B cell (primary cell): ENCODE results near the gene SLC4A4. TPM values are rescaled to one million over a fixed set of nuclear protein-coding genes. Genes with fewer than 3 reads are reported as not detected.

Experiments used
- ATAC-seq: fragments of 200-7000 bp; cut with Tn5 transposase; one replicate; pipeline ENCODE4 v1.10.0; 2021; ENCODE audit warnings: low read depth, mild to moderate bottlenecking, moderate number of reproducible peaks, moderate library complexity
- CTCF ChIA-PET: fragments of 350-600 bp; sonication (Branson Sonifier 250); formaldehyde crosslinking; loops from one replicate; lab custom pipeline; 2021; ENCODE audit warnings: antibody characterized with exemption, inconsistent platforms; lab: Charles Lee
- POLR2A ChIA-PET: fragments of 350-600 bp; sonication (Branson Sonifier 250); formaldehyde crosslinking; loops from one replicate; lab custom pipeline; 2021; ENCODE audit warnings: antibody characterized with exemption; lab: Charles Lee
- DNase-seq: peaks from one replicate; pipeline ENCODE4 v3.0.0; 2013
- H2AFZ ChIP-seq: 2 replicates; pipeline ENCODE4 v1.6.1; 2012; ENCODE audit warnings: mild to moderate bottlenecking, low read depth, low read length; ENCODE audit not compliant: insufficient read depth, poor library complexity, severe bottlenecking
- H3K27ac ChIP-seq, 2 donors: 1 replicate in 1 of 2; 2 replicates in 1 of 2; pipeline ENCODE4 v1.5.1; 2012 to 2013; ENCODE audit warnings: low read length in 2 of 2, mild to moderate bottlenecking in 2 of 2, moderate library complexity in 1 of 2
- H3K27me3 ChIP-seq, 4 experiments: fragments of 200-600 bp in 1 of 4; sonication (generic) in 1 of 4; replicated peaks in 1 of 4; 1 replicate in 2 of 4; 2 replicates in 2 of 4; pipeline versions ENCODE4 v1.6.1 to v1.7.0; 2013 to 2016; ENCODE audit warnings: low read length in 3 of 4, mild to moderate bottlenecking in 2 of 4, mixed read lengths in 1 of 4, moderate library complexity in 1 of 4; ENCODE audit not compliant: insufficient read depth in 4 of 4, control insufficient read depth in 3 of 4; ENCODE audit errors: control extremely low read depth in 1 of 4
- H3K36me3 ChIP-seq, 2 experiments: replicated peaks in 1 of 2; 1 replicate in 1 of 2; 2 replicates in 1 of 2; pipeline versions ENCODE4 v1.6.1 to v1.7.1; 2013; ENCODE audit warnings: low read length in 1 of 2; ENCODE audit not compliant: insufficient read depth in 2 of 2, control insufficient read depth in 1 of 2; ENCODE audit errors: control extremely low read depth in 1 of 2, extremely low read depth in 1 of 2
- H3K4me1 ChIP-seq, 2 donors: fragments of 200-600 bp in 1 of 2; sonication (generic) in 1 of 2; 1 replicate in 1 of 2; 2 replicates in 1 of 2; pipeline versions ENCODE4 v1.5.1 to v1.6.1; 2013 to 2017; ENCODE audit warnings: low read length in 2 of 2; ENCODE audit not compliant: control insufficient read depth in 2 of 2, insufficient read depth in 2 of 2
- H3K4me2 ChIP-seq: replicated peaks from 2 replicates; pipeline ENCODE3; 2012; ENCODE audit warnings: mild to moderate bottlenecking, low read depth, low read length; ENCODE audit not compliant: poor library complexity, severe bottlenecking
- H3K4me3 ChIP-seq, 5 experiments: fragments of 200-600 bp in 1 of 5; sonication (generic) in 1 of 5; 1 replicate in 3 of 5; 2 replicates in 2 of 5; pipeline versions ENCODE4 v1.5.1 to v1.7.0; 2011 to 2016; ENCODE audit warnings: low read length in 4 of 5, mild to moderate bottlenecking in 4 of 5, low read depth in 2 of 5, control low read depth in 1 of 5, moderate library complexity in 1 of 5; ENCODE audit not compliant: insufficient read depth in 1 of 5; ENCODE audit errors: control extremely low read depth in 1 of 5, extremely low read depth in 1 of 5
- H3K79me2 ChIP-seq: fragments of 200-600 bp; sonication (generic); one replicate; pipeline ENCODE4 v1.6.0; 2016; ENCODE audit warnings: low read length; ENCODE audit not compliant: control insufficient read depth, insufficient read depth
- H3K9ac ChIP-seq: fragments of 200-600 bp; sonication (generic); 2 replicates; pipeline ENCODE4 v1.6.1; 2017; ENCODE audit warnings: mild to moderate bottlenecking, low read length, moderate library complexity
- H3K9me3 ChIP-seq, 3 donors: one replicate each; pipeline versions ENCODE4 v1.6.1 to v1.7.1; 2013; ENCODE audit warnings: low read length in 2 of 3; ENCODE audit not compliant: control insufficient read depth in 2 of 3, insufficient read depth in 1 of 3; ENCODE audit errors: control extremely low read depth in 1 of 3
- H4K20me1 ChIP-seq: 2 replicates; pipeline ENCODE4 v1.6.0; 2012; ENCODE audit warnings: mild to moderate bottlenecking, low read length; ENCODE audit not compliant: insufficient read depth, control insufficient read depth, poor library complexity, severe bottlenecking
- H3K27ac Mint-ChIP-seq: one replicate; pipeline ENCODE4 v1.8.0; 2021; ENCODE audit warnings: mixed read lengths
- H3K27me3 Mint-ChIP-seq: one replicate; pipeline ENCODE4 v1.8.0; 2021; ENCODE audit warnings: mixed read lengths
- H3K4me1 Mint-ChIP-seq: one replicate; pipeline ENCODE4 v1.8.0; 2021; ENCODE audit warnings: mixed read lengths
- H3K4me3 Mint-ChIP-seq: one replicate; pipeline ENCODE4 v1.8.0; 2021; ENCODE audit warnings: mixed read lengths
- H3K9me3 Mint-ChIP-seq: one replicate; pipeline ENCODE4 v1.8.0; 2022; ENCODE audit warnings: mixed read lengths; ENCODE audit not compliant: insufficient read depth
- CTCF ChIP-seq: fragments of 200-600 bp; IDR thresholded peaks from one replicate; pipeline ENCODE4 v1.8.0; 2022; ENCODE audit warnings: antibody characterized with exemption, mild to moderate bottlenecking
- EZH2 ChIP-seq: IDR thresholded peaks from 2 replicates; pipeline ENCODE4 v1.6.1; 2012; ENCODE audit warnings: borderline replicate concordance, low read depth, mild to moderate bottlenecking, moderate library complexity, low read length; ENCODE audit not compliant: insufficient read depth, poor library complexity, severe bottlenecking
- WGBS: methylation state at CpG from one replicate; pipeline ENCODE4 v1.1.5; 2013; ENCODE audit warnings: missing lambda C conversion rate; ENCODE audit not compliant: insufficient coverage; 5-methylcytosine and 5-hydroxymethylcytosine counted together
- intact Hi-C: fragments of 100-400 bp; cut with micrococcal nuclease; formaldehyde crosslinking; loops from one replicate; pipeline ENCODE4 v1.10.0; 2022
- polyA plus RNA-seq: library from polyadenylated mRNA; depleted of rRNA; stranded (reverse); fragments of >200 nt; gene quantifications from 2 replicates; pipeline ENCODE4 v1.2.3, GENCODE V29; 2012
- total RNA-seq, 2 donors: library from RNA; stranded (reverse); fragments of 120-200 nt in 1 of 2; gene quantifications; 1 replicate in 1 of 2; 2 replicates in 1 of 2; pipeline versions ENCODE4 v1.2.3 to v1.2.4, GENCODE V29; 2013 to 2022

SLC4A4 gene
- total and polyA plus RNA-seq, 2 donors (not counting 1 experiment from before 2014, with no cell fraction given): not detected

DNA sequence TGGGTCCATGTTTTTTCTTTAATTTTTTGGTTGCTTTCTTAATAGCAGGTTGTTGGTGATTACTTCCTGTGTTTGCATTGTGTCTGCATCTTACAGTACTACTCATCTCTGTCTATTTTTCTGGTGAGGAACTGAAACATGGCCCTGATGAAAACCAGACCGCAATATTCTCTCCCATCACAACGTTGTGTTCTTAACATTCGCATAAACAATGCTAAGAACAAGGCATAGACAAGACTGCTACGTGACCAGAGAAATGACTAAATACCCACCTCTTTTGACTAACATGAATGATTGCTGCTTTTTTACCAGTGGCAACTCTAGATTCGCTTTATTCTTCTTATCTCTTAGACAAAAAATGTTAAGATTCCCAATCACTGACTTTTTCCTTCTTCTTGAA lies 266.0 kb downstream of the SLC4A4 start:
- DNase-seq: no peak
- no peak for ATAC-seq
- Histone ChIP-seq H3K4me1 (no peaks in the 10 kb centered on the region), H3K79me2 (no peaks in the 10 kb centered on the region), H3K36me3 (no peaks in the 10 kb centered on the region), H3K4me2 (no peak overlapping the region), H3K9me3 (peaks cover 0 to 4% (median 0%) of the 10 kb centered on the region in 3 donors), H3K9ac (no peak overlapping the region), H4K20me1 (no peaks in the 10 kb centered on the region), H2AFZ (no peak overlapping the region), H3K27ac (no peak overlapping the region), H3K27me3 (no peaks in the 10 kb centered on the region), H3K4me3 (no peak overlapping the region)
- H3K4me1 Mint-ChIP-seq: no peaks in the 10 kb centered on the region
- ChIA-PET POLR2A (no interaction called here), CTCF (no interaction called here)
- intact Hi-C loops: no loop called here
- H3K27me3 Mint-ChIP-seq: peaks cover 4% of the 10 kb centered on the region
- H3K27ac Mint-ChIP-seq: no peak overlapping the region
- peaks cover 3% of the 10 kb centered on the region for H3K9me3 Mint-ChIP-seq
- TF ChIP-seq EZH2 (no peak), CTCF (no peak)
- 71% methylated on average over 5 of the region's 5 CpGs for WGBS
- no peak overlapping the region for H3K4me3 Mint-ChIP-seq

- Histone ChIP-seq H4K20me1 (no peaks in the 10 kb centered on the region), H3K4me1 (no peaks in the 10 kb centered on the region), H3K79me2 (no peaks in the 10 kb centered on the region), H3K4me3 (no peak overlapping the region), H3K9me3 (peaks cover 0 to 4% (median 0%) of the 10 kb centered on the region in 3 donors), H3K27me3 (no peaks in the 10 kb centered on the region), H3K27ac (no peak overlapping the region), H3K9ac (no peak overlapping the region), H3K4me2 (no peak overlapping the region), H2AFZ (no peak overlapping the region), H3K36me3 (no peaks in the 10 kb centered on the region)
- ChIA-PET CTCF (no interaction called here), POLR2A (no interaction called here)
- ATAC-seq (no peak), DNase-seq (no peak)
- intact Hi-C loops: no loop called here
- no peak overlapping the region for H3K27ac Mint-ChIP-seq
- no peak for TF ChIP-seq EZH2
- TF ChIP-seq CTCF: no peak
- no peak overlapping the region for H3K4me3 Mint-ChIP-seq
- peaks cover 11% of the 10 kb centered on the region for H3K27me3 Mint-ChIP-seq
- 89% methylated on average over 4 of the region's 5 CpGs for WGBS
- H3K9me3 Mint-ChIP-seq: peaks cover 3% of the 10 kb centered on the region
- no peaks in the 10 kb centered on the region for H3K4me1 Mint-ChIP-seq
Measured at GRCh38 chr4:71607109-71607508, 268.3 kb downstream of the SLC4A4 start.
